Left lung (tissue), 10 donors: ENCODE measurements around the gene RAB1B. TPM values are rescaled to one million over a fixed set of nuclear protein-coding genes. Genes with fewer than 3 reads are reported as not detected.

Experiments used
- ATAC-seq: fragments of 200-7000 bp; cut with Tn5 transposase; one replicate; pipeline ENCODE4 v1.9.1; 2020; ENCODE audit warnings: moderate library complexity
- DNase-seq, 4 donors: peaks; one replicate each; pipeline ENCODE4 v3.0.0-alpha.2; 2013 to 2020
- H3K27ac ChIP-seq, 2 donors: fragments of 200-600 bp; sonication (generic) in 1 of 2; one replicate each; pipeline versions ENCODE4 v1.5.0 to v1.8.0; 2020 to 2021
- H3K27me3 ChIP-seq, 2 donors: fragments of 200-600 bp; sonication (generic) in 1 of 2; one replicate each; pipeline versions ENCODE4 v1.5.0 to v1.8.0; 2020 to 2021
- H3K36me3 ChIP-seq, 2 donors: fragments of 200-600 bp; sonication (generic) in 1 of 2; one replicate each; pipeline versions ENCODE4 v1.5.0 to v1.8.0; 2020 to 2021
- H3K4me1 ChIP-seq, 2 donors: fragments of 200-600 bp; one replicate each; pipeline ENCODE4 v1.8.0; 2021
- H3K4me3 ChIP-seq, 2 donors: fragments of 200-600 bp; sonication (generic) in 1 of 2; one replicate each; pipeline versions ENCODE4 v1.5.0 to v1.8.0; 2020 to 2021; ENCODE audit warnings: mild to moderate bottlenecking in 1 of 2
- H3K9me3 ChIP-seq, 2 donors: fragments of 200-600 bp; sonication (generic) in 1 of 2; one replicate each; pipeline versions ENCODE4 v1.5.0 to v1.8.0; 2020 to 2021
- CTCF ChIP-seq, 2 donors: fragments of 200-600 bp; sonication (generic) in 1 of 2; IDR thresholded peaks; one replicate each; pipeline versions ENCODE4 v1.5.0 to v1.8.0; 2021; ENCODE audit warnings: antibody characterized with exemption in 2 of 2
- intact Hi-C, 2 donors: fragments of 100-400 bp; cut with DNase I; formaldehyde crosslinking; loops; one replicate each; pipeline versions ENCODE4 v1.11.2 to v1.14.2; 2022
- polyA plus RNA-seq, 6 donors: library from polyadenylated mRNA; unstranded; fragments of 120-200 nt; gene quantifications; one replicate each; pipeline ENCODE4 v1.2.1, GENCODE V29; 2013; ENCODE audit not compliant: insufficient read length in 6 of 6
- total RNA-seq, 2 donors: library from RNA; stranded (reverse); fragmentation: NEBNext Ultra II Directional; extraction: Animal tissue kit (Norgen Biotek cat#: 25700); gene quantifications; one replicate each; pipeline ENCODE4 v1.2.1, GENCODE V29; 2021
- donor health status: DM: no; HTN: yes; CAD: no.
- donor health status: DM: no; HTN: no; CAD: no.

Gene RAB1B
- total and polyA plus RNA-seq, 8 donors = 114 to 154 (median 132) TPM

- Histone ChIP-seq H3K27ac (no peak overlapping the region), H3K4me3 (no peak overlapping the region), H3K9me3 (no peaks in the 10 kb centered on the region), H3K4me1 (peaks cover 14 to 26% of the 10 kb centered on the region in 2 donors), H3K36me3 (no peaks in the 10 kb centered on the region), H3K27me3 (peaks cover 19 to 79% of the 10 kb centered on the region in 2 donors)
- intact Hi-C loops = no loop called here
- no peak for DNase-seq
- no peak for ATAC-seq
- no peak for TF ChIP-seq CTCF (IDR thresholded peaks at IDR 0.05)
Observed at GRCh38 chr11:66292543-66293332, 24.3 kb downstream of the RAB1B start.

GRCh38 chr11:66293352-66293751 lies 24.9 kb downstream of the RAB1B start:
- no peak for TF ChIP-seq CTCF (IDR thresholded peaks at IDR 0.05)
- no peaks in the 10 kb centered on the region for H3K9me3 ChIP-seq
- no peaks in the 10 kb centered on the region for H3K36me3 ChIP-seq
- no peak overlapping the region for H3K4me3 ChIP-seq
- no peak overlapping the region for H3K27ac ChIP-seq
- intact Hi-C loops = no loop called here
- no peak for ATAC-seq
- H3K4me1 ChIP-seq = peaks cover 8 to 20% of the 10 kb centered on the region in 2 donors
- DNase-seq = no peak
- H3K27me3 ChIP-seq = peaks cover 19 to 79% of the 10 kb centered on the region in 2 donors

GRCh38 chr11:66293777-66294625 lies 25.6 kb downstream of the RAB1B start:
- no peak for DNase-seq
- TF ChIP-seq CTCF (IDR thresholded peaks at IDR 0.05) = no peak

GRCh38 chr11:66294626-66295620 lies 26.5 kb downstream of the RAB1B start:
- peaks cover 19 to 77% of the 10 kb centered on the region in 2 donors for H3K27me3 ChIP-seq
- no peak for TF ChIP-seq CTCF (IDR thresholded peaks at IDR 0.05)

More at GRCh38 chr11:66293777-66294625, 25.6 kb downstream of the RAB1B start:
- Histone ChIP-seq H3K27ac (no peak overlapping the region), H3K9me3 (no peaks in the 10 kb centered on the region), H3K4me3 (no peak overlapping the region), H3K4me1 (peaks cover 7 to 18% of the 10 kb centered on the region in 2 donors), H3K36me3 (no peaks in the 10 kb centered on the region), H3K27me3 (peaks cover 19 to 79% of the 10 kb centered on the region in 2 donors)
- no peak for ATAC-seq
- intact Hi-C loops = no loop called here

More at GRCh38 chr11:66294626-66295620, 26.5 kb downstream of the RAB1B start:
- intact Hi-C loops = no loop called here
- no peak for ATAC-seq
- Histone ChIP-seq H3K4me3 (no peak overlapping the region), H3K27ac (no peak overlapping the region), H3K36me3 (no peaks in the 10 kb centered on the region), H3K4me1 (peaks cover 6 to 11% of the 10 kb centered on the region in 2 donors), H3K9me3 (no peaks in the 10 kb centered on the region)
- no peak for DNase-seq
